Stomach (tissue), 4 donors: ENCODE measurements around the gene CHRM5.

ENCODE experiments used
- CTCF ChIP-seq, 7 experiments: fragments of 450-650 bp in 4 of 7; fragments of 200-600 bp in 3 of 7; sonication (generic) in 3 of 7; IDR thresholded peaks; one replicate each; pipeline ENCODE4 v1.5.1; 2016 to 2019; ENCODE audit warnings: antibody characterized with exemption in 7 of 7, control low read depth in 2 of 7, mild to moderate bottlenecking in 1 of 7
- POLR2A ChIP-seq, 4 donors: fragments of 450-650 bp; IDR thresholded peaks; one replicate each; pipeline ENCODE4 v1.6.1; 2016; ENCODE audit warnings: antibody characterized with exemption in 4 of 4, control low read depth in 2 of 4, mild to moderate bottlenecking in 1 of 4, moderate library complexity in 1 of 4
- POLR2AphosphoS5 ChIP-seq, 3 donors: sonication (generic); formaldehyde crosslinking; IDR thresholded peaks; one replicate each; pipeline ENCODE4 v1.6.1; 2016; ENCODE audit warnings: antibody characterized with exemption in 3 of 3

GRCh38 chr15:33960549-33960935 is 7.8 kb upstream of the CHRM5 start:
- TF ChIP-seq CTCF (IDR thresholded peaks at IDR 0.05) (no peak), POLR2A (IDR thresholded peaks at IDR 0.05) (no peak), POLR2AphosphoS5 (IDR thresholded peaks at IDR 0.05) (no peak)
